IMR-90 (cell line): Measurements from ENCODE around the gene DOCK4.

Experiments used
- CHD1 ChIP-seq: IDR thresholded peaks from 2 replicates; pipeline ENCODE4 v1.6.1; 2012; ENCODE audit warnings: low read depth, low read length, improper control_type of control experiment
- CTCF ChIP-seq: conservative IDR thresholded peaks from 2 replicates; pipeline ENCODE4 v1.5.1; 2012; ENCODE audit warnings: mild to moderate bottlenecking, low read depth, low read length, improper control_type of control experiment
- MXI1 ChIP-seq: IDR thresholded peaks from 2 replicates; pipeline ENCODE4 v1.6.1; 2012; ENCODE audit warnings: low read depth, mild to moderate bottlenecking, low read length, moderate library complexity, borderline replicate concordance
- POLR2A ChIP-seq: IDR thresholded peaks from 2 replicates; pipeline ENCODE4 v1.6.1; 2012; ENCODE audit warnings: mild to moderate bottlenecking, low read depth, low read length
- USF2 ChIP-seq: fragments of 150-350 bp; IDR thresholded peaks from 2 replicates; pipeline ENCODE4 v1.6.1; 2017; ENCODE audit warnings: mild to moderate bottlenecking, antibody characterized with exemption, low read length, low read depth

- TF ChIP-seq MXI1 (no peak), CTCF (no peak), CHD1 (no peak), POLR2A (no peak), USF2 (no peak)
These were observed 5.2 kb upstream of the DOCK4 start for GRCh38 chr7:112211348-112211907.
